ENCODE measurements around the gene MYO5B.

The MYO5B gene

DNA sequence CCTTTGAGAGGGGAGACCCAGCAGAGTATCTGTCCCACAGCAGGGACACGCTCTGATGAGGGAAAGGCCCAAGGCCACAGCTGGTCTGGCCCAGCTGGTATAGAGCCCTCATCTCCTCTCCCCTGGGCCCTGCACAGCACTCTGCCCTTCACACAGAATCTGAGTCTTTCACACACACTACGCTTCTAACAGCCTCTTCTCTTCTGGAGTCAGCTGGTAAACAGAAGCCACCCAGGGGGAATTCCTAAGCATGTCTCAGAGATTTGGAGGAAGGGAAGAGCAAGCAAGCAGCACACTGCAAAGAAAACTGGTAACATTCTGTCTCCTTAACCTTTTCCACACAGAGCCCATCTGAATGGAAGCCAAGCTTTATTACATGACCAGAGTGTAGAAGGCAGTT lies 260.5 kb downstream of the MYO5B start:
- no peak for TF ChIP-seq CTCF (IDR thresholded peaks at IDR 0.05)

- no peak for TF ChIP-seq CTCF (IDR thresholded peaks at IDR 0.05)
Observed at GRCh38 chr18:49933530-49934128, 261.3 kb downstream of the MYO5B start.

DNA sequence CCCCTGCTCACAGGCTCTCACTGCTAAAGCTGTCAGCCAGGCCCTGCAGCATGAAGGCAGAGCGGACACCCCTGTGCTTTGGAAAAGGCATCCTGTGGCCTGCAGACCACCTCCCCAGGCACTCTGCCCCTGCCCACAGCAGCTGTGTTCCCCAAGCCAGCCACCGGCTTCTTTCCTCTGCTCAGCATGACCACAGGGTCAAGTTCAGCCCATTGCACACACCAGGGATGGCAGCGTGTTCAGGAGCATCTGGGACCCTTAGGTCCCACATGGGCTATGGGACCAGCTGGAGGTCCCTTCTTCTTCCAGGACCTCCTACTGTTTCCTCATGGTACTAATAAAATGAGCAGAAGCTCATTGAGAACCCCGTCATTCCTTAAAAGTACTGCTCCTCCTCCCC lies 263.2 kb downstream of the MYO5B start:
- TF ChIP-seq CTCF (IDR thresholded peaks at IDR 0.05), result no peak

DNA sequence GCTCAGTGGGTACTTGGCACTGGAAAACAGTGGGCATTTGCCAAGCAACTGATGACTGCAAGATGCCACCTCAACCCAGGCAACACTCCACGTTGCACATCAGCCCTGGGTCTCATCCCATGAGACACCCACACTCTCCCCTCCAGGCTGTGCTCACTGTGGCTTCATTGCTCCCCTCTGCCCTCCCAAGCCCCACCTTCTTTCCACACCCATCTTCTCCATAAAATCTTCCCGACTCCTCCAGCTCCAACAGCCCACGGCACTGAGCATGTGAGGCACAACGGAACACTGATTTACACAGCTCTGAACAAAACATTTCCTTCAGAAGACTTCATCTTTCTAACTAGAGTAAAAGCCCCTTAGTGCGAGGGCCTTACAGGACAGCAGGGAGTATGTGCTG lies 263.8 kb downstream of the MYO5B start:
- no peak for TF ChIP-seq CTCF (IDR thresholded peaks at IDR 0.05)

- TF ChIP-seq CTCF (IDR thresholded peaks at IDR 0.05), result no peak
Observed at GRCh38 chr18:49926106-49926745, 268.7 kb downstream of the MYO5B start.

DNA sequence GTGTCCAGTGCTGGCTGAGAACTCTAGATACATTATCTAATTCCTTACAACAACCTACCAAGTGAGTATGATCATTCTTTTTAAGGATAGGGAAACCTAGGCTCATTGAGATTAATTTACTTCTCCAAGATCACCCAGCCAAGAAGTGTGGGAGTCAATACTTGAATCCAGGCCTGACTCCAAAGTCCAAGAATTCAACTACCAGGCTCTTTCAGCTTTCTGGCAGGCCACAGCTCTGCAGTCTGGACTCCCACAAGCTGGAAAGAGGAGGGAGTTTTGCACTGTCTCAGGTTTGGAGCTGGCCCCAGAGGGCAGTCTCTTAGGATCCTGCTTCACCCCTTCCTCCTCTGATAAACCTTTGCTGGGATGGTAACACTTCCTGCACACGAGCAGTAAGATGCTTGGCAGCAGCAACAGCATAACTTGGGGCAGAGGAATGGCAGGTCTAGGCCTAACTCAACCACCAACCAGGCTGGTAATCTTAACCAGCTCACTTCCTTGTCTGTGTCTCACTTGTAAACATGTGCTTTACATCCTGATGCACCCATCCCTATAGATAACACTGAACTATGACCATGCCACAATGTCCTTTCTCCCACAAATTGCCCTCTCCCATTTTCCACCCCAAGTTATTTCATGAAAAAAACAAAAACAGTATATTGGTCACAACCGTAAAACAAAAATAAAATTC lies 270.5 kb downstream of the MYO5B start:
- no peak for TF ChIP-seq CTCF (IDR thresholded peaks at IDR 0.05)

GRCh38 chr18:49922228-49922627 lies 272.7 kb downstream of the MYO5B start:
- TF ChIP-seq CTCF (IDR thresholded peaks at IDR 0.05), result no peak

All from LNCAP (cell line).